ENCODE data around the gene STYXL1.
"Not testable (repeated sequence)": the region's sequence is repeated elsewhere in the genome, so short reads cannot be mapped to it uniquely, and the experiment has no call there.

The STYXL1 gene

DNA sequence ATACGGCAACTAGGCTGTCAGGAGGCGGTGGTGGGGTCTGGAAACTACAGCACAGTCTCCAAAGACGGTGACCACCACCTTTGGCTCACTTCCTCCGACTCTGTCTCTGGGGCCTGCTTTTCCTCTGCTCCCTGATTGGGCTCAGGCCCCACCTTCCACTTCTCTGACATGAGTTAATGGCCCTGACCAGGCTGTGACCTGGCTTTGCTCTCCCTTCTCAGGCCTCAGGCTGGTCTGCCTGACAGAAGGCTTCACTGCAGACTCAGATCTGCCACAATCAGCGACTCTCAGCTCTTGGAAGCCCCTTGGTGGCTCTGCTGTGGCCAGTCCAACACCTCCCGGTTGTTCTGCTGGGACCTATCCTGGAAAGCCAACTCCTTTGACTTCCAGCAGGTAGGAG, 7.7 kb downstream of the STYXL1 start:
- DNase-seq (ENCODE audit: extremely low read depth in 1 of 2, low read depth in 1 of 2): no peak

DNA sequence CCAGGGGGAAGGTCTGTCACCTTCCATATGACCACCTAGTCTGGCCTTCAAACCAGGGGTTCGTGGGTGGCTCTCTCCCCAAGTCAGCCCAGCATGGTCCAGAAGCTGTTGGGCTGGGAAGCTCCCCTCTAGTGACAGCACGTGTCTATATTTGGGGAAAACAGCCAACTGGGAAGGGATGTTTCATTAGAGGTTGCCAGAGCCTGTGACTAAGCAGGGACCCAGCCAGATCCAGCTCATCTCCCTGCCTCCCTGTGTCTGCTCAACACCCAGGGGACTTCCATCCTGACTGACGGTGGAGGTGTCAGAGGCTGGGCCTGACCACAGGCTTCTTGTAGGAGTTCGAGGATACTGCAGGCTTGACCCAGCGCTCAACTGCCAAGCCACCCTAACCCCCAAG, 10.5 kb downstream of the STYXL1 start:
- DNase-seq (ENCODE audit: extremely low read depth in 1 of 2, low read depth in 1 of 2): no peak

- DNase-seq (ENCODE audit: extremely low read depth in 1 of 2, low read depth in 1 of 2): no peak
These were observed 15.8 kb downstream of the STYXL1 start for GRCh38 chr7:76031964-76032363.

- DNase-seq (ENCODE audit: extremely low read depth in 1 of 2, low read depth in 1 of 2): not testable (repeated sequence)
These were observed 18.1 kb downstream of the STYXL1 start for GRCh38 chr7:76029682-76030081.

GRCh38 chr7:76023002-76023401, 24.8 kb downstream of the STYXL1 start:
- no peak for DNase-seq (ENCODE audit: extremely low read depth in 1 of 2, low read depth in 1 of 2)

GRCh38 chr7:76022026-76022780, 25.6 kb downstream of the STYXL1 start:
- no peak for DNase-seq (ENCODE audit: extremely low read depth in 1 of 2, low read depth in 1 of 2)

DNA sequence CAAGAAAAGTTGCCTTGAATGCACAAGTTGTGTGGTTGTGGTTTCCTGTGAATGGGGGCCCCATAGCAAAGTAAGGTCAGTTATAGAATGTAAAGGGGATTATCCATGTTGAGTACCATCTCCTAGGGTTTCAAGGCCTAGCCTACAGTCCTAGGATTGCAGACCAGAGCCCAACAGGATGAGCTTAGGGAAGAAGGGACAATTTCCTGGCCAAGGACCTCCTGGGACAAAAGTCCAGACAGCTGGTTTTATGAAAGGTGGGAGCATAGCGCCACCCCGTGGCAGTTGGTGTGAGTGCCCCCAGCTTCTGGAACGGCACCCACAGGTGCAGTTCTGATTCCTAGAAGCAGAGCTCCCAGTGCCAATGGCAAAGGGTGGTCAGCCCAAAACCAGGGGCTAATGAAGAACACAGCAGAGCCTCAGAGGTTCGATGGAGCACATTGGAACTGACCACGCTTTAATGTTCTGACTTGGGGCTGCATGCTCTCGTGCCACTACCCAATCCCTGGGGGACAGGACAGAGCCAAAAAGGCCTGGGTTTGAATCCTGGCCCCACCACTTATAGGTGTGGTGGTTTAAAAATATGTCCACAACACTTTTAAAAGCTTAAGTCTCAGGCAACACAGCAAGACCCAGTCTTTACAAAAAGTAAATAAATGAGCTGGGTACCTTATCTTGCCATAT, 27.6 kb downstream of the STYXL1 start:
- peak; percentile 33 to 40 for DNase-seq (ENCODE audit: extremely low read depth in 1 of 2, low read depth in 1 of 2)

- DNase-seq (ENCODE audit: extremely low read depth in 1 of 2, low read depth in 1 of 2): not testable (repeated sequence)
These were observed 29.3 kb downstream of the STYXL1 start for GRCh38 chr7:76018520-76018919.

GRCh38 chr7:76016191-76016947, 31.4 kb downstream of the STYXL1 start:
- no peak for DNase-seq (ENCODE audit: extremely low read depth in 1 of 2, low read depth in 1 of 2)

GRCh38 chr7:76011442-76011861, 36.3 kb downstream of the STYXL1 start:
- DNase-seq (ENCODE audit: extremely low read depth in 1 of 2, low read depth in 1 of 2): no peak

- DNase-seq (ENCODE audit: extremely low read depth in 1 of 2, low read depth in 1 of 2): no peak
These were observed 37.9 kb downstream of the STYXL1 start for GRCh38 chr7:76009672-76010600.

DNA sequence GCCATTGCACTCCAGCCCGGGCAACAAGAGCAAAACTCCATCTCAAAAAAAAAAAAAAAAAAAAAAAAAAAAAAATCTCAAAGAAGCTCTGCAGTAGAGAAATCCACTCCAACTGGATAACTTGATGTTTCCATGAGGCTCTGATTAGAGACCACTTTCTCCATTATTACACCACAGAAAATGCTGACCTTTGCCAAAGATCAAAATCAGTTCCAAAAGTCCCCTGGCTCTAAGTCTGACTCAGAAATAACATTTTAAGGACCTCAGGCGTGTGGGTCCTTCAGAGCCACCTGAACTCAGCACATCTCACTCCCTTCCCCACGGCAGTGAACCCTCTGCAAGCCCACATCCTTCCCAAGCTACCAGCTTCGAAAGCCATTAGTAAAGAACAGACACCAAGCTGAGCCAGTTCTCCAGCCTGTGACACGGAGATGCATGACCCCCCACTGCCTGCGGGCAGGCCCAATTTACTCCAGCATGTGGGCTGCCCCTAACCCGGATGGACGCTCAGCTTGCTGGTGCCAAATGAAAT, 39.6 kb downstream of the STYXL1 start:
- no peak for DNase-seq (ENCODE audit: extremely low read depth in 1 of 2, low read depth in 1 of 2)

DNA sequence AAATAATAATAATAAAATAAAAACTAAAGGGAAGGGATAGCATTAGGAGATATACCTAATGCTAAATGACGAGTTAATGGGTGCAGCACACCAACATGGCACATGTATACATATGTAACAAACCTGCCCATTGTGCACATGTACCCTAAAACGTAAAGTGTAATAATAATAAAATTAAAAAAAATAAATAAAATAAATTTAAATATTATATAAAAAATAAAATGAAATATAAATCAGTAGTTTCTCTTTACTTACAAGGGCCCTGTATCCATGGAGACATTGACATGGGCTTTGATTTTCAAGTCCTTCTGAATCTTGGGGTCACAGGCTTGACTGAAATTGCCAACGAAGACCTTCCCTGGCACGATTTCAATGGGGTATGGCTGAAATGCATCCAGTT, 42.8 kb downstream of the STYXL1 start:
- DNase-seq (ENCODE audit: extremely low read depth in 1 of 2, low read depth in 1 of 2): not testable (repeated sequence)

DNA sequence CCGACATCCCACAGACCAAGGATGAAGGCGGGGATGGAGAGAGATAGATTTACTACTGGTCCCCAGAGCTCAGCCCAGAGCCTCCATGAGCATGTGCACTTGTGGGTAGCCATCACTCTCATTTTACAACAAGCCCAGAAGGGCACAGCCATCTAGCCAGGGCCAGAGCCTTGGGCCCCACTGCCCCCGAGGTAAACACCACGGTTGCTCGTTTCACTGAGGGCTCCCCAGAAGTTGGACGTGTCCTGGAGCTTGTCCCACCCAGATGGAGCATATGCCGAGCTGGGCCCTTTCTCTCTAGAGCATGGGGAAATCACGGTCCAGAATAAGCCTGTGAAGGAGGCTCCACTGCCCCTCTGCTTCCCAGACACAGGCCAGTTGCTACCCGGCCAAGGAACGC, 44.4 kb downstream of the STYXL1 start:
- no peak for DNase-seq (ENCODE audit: extremely low read depth in 1 of 2, low read depth in 1 of 2)

DNA sequence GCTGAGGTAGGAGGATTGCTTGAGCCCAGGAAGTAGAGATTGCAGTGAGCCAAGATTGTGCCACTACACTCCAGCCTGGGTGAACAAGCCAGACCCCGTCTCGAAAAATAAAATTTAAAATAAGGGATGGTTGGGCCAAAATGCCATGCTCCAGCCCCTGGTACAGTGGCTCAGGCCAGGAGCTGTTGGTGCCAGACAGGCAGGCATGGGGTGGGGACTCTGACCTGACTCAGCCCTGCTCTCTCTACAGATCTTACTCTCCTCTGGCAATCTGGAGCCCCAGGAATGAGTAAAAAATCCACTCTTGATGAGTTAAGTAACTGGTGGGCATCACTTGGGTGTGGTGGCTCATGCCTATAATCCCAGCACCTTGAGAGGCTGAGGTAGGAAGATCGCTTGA, 45.0 kb downstream of the STYXL1 start:
- no peak for DNase-seq (ENCODE audit: extremely low read depth in 1 of 2, low read depth in 1 of 2)

DNA sequence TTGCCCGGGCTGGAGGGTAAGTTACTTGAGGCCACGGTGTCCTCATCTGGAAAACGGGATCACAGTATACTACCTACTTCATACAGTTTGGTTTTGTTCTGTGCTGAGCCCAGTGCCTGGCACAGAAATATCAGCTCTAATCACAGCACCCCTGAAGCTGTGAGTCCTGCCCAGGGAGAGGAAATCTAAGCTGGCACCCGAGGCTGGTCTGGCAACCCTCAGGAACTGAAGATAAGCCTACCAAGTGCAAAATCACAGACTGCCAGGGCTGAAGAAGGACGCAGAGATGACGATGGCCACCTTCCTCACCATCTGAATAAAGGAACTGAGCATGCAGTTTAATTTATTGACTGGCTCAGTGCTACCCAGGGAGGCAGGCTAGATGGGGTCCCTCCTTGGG, 45.7 kb downstream of the STYXL1 start:
- no peak for DNase-seq (ENCODE audit: extremely low read depth in 1 of 2, low read depth in 1 of 2)

DNA sequence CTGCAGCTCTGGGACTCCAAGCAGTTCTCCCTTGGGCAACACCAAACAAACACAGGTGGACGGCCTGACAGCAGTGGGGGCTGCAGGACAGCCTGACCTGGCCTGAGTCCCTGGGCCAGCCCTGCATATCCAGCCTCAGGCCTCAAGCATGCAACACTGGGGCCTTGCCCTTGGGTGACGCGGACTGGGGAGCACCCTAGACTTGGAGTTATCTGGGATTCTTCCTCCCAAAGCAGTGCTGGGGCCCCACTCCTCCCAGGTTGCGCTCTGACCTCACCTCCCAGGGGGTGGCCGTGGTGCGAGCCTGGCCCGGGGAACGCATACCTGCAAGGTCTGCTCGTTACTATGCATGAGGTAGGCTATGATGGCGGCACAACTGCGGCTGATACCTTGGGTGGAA, 47.2 kb downstream of the STYXL1 start:
- no peak for DNase-seq (ENCODE audit: extremely low read depth in 1 of 2, low read depth in 1 of 2)

- no peak for DNase-seq (ENCODE audit: extremely low read depth in 1 of 2, low read depth in 1 of 2)
These were observed 49.8 kb downstream of the STYXL1 start for GRCh38 chr7:75998038-75998437.

GRCh38 chr7:75996476-75996875, 51.3 kb downstream of the STYXL1 start:
- no peak for DNase-seq (ENCODE audit: extremely low read depth in 1 of 2, low read depth in 1 of 2)

DNA sequence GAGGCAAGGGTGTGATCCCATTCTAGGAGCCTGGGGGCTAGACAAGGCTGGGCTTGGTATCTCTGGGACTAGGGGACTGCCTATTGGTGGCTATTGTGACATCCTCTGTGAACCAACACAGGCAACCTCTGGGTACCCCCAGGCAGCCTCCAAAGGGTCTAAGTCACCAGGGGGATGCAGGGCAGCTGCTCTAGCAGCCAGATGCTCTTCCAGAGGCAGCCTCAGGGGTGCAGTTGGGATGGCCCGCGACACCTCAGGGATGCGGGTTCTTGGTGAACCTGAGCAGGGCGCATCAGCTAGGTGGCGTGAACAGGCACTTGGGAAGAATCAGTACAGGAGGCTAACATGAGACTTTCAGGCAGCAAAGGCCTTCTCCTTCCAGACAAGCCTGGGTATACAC, 51.8 kb downstream of the STYXL1 start:
- no peak for DNase-seq (ENCODE audit: extremely low read depth in 1 of 2, low read depth in 1 of 2)

Data from stimulated activated CD8-positive, alpha-beta memory T cell treated with anti-CD3 and anti-CD28 coated beads, Interleukin-7, amount 100 ng/mL, for 48 hours (primary cell).